Dendritic cell treated with granulocyte-macrophage colony-stimulating factor and Interleukin-4, amounts not matched to agents 40 ng/mL and 50 ng/mL, for 4 days (primary cell): ENCODE measurements around the gene GHRH.
A peak's percentile ranks its signal among the peaks of the same experiment; 100 is the strongest.

Experiments used
- H3K27ac Mint-ChIP-seq: one replicate; pipeline ENCODE4 v1.8.0; 2022; ENCODE audit warnings: mild to moderate bottlenecking, mixed read lengths
- H3K27me3 Mint-ChIP-seq: one replicate; pipeline ENCODE4 v1.8.0; 2022; ENCODE audit warnings: mild to moderate bottlenecking, mixed read lengths
- H3K36me3 Mint-ChIP-seq: one replicate; pipeline ENCODE4 v1.8.0; 2022; ENCODE audit warnings: low read depth, mixed read lengths
- H3K4me1 Mint-ChIP-seq: one replicate; pipeline ENCODE4 v1.8.0; 2022; ENCODE audit warnings: low read depth, mixed read lengths
- H3K4me3 Mint-ChIP-seq: one replicate; pipeline ENCODE4 v1.8.0; 2022; ENCODE audit warnings: mild to moderate bottlenecking, moderate library complexity, mixed read lengths
- H3K9me3 Mint-ChIP-seq: one replicate; pipeline ENCODE4 v1.8.0; 2022; ENCODE audit warnings: mixed read lengths
- intact Hi-C: fragments of 100-400 bp; cut with micrococcal nuclease; formaldehyde crosslinking; loops from one replicate; pipeline ENCODE4 v1.15.0; 2022

The GHRH gene

DNA sequence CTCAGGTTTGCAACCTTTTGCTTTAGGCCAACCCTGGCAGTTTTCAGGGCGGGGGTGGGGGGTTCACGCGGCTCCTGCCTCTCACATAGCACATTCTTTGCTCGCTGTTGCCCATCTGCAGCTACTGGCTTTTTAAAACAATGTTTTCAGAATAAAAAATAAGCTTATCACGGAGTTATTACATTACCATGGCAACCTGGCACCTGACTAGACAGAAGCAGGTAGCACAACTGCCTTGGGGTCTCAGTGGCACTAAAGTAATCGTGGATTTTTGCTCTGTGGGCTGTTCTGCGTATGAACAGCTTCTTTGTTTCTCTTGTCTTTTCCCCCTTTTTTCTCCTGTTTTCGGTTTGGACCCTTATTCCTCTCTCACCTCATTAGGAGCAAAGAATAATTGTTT lies 18.8 kb upstream of the GHRH start:
- Mint-ChIP-seq H3K27me3 (no peaks in the 10 kb centered on the region), H3K36me3 (no peaks in the 10 kb centered on the region), H3K4me1 (peaks cover 18% of the 10 kb centered on the region), H3K4me3 (no peak overlapping the region), H3K27ac (no peak overlapping the region), H3K9me3 (no peaks in the 10 kb centered on the region)
- intact Hi-C loops: no loop called here

- intact Hi-C loops: no loop called here
- no peak overlapping the region for H3K27ac Mint-ChIP-seq
- no peak overlapping the region for H3K4me3 Mint-ChIP-seq
- H3K27me3 Mint-ChIP-seq: no peaks in the 10 kb centered on the region
- H3K36me3 Mint-ChIP-seq: no peaks in the 10 kb centered on the region
- peaks cover 24% of the 10 kb centered on the region for H3K4me1 Mint-ChIP-seq
- H3K9me3 Mint-ChIP-seq: no peaks in the 10 kb centered on the region
Observed at GRCh38 chr20:37279820-37280219, 18.2 kb upstream of the GHRH start.

DNA sequence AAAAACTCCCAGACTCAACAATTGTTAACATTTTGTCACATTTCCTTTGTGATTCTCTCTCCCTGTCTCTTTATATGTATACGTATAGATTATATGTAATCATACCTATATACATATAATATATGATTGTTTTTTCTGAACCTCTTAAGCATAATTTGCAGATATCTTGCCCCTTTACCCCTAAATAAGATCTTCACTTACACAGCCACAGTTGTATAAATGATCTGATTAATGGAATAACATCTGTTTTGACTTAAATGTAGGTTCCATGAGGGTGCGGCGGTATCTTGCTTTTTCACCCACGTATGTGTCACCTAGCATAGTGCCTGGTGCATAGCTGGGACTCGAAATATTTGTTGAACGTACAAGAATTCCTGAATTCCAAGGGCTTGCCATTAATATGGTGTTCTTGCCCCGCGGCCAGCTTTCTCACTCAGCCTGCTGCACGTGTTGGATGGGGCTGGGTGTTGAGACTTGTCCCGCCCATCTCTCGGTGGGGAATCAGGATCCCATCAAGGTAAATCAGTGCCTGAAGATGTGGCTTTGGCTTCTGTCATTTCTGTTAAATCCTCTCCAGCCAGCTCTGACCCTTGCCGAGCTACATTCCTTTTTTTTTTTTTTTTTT lies 17.5 kb upstream of the GHRH start:
- H3K9me3 Mint-ChIP-seq: no peaks in the 10 kb centered on the region

DNA sequence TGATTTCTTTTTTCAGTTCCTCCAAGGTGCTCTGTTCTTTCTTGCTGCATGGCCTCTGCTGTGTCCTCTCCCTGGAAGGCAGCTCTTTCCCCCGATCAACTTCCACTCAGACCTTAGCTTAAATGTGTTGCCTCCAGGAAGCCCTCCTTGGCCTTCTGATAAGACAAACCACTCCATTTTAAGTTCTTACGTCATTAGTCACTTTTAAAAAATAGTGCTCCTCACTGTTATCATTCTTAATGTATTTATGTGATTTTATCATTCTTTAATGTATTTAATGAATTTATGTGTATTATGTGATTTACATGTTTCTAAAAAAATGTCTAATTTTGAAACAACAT lies 15.6 kb upstream of the GHRH start:
- H3K4me1 Mint-ChIP-seq: peaks cover 50% of the 10 kb centered on the region
- intact Hi-C loops: loop anchor here (2.0 kb wide), 1 partner anchor 108 kb away; no protein-coding TSS in a partner anchor

More for the DNA sequence above, 17.5 kb upstream of the GHRH start:
- Mint-ChIP-seq H3K4me3 (no peak overlapping the region), H3K27ac (no peak overlapping the region), H3K27me3 (no peaks in the 10 kb centered on the region), H3K36me3 (no peaks in the 10 kb centered on the region), H3K4me1 (peaks cover 32% of the 10 kb centered on the region)
- intact Hi-C loops: no loop called here

GRCh38 chr20:37276494-37277252 lies 15.1 kb upstream of the GHRH start:
- Mint-ChIP-seq H3K9me3 (no peaks in the 10 kb centered on the region), H3K36me3 (no peaks in the 10 kb centered on the region), H3K4me3 (peak overlapping the region; percentile 34), H3K27ac (peak overlapping the region; percentile 86), H3K27me3 (no peaks in the 10 kb centered on the region), H3K4me1 (peaks cover 56% of the 10 kb centered on the region)
- intact Hi-C loops: loop anchor here (2.0 kb wide), 1 partner anchor 108 kb away; no protein-coding TSS in a partner anchor

More for the DNA sequence above, 15.6 kb upstream of the GHRH start:
- no peaks in the 10 kb centered on the region for H3K36me3 Mint-ChIP-seq
- no peaks in the 10 kb centered on the region for H3K27me3 Mint-ChIP-seq
- H3K4me3 Mint-ChIP-seq: peak overlapping the region; percentile 11
- H3K27ac Mint-ChIP-seq: peak overlapping the region; percentile 86
- no peaks in the 10 kb centered on the region for H3K9me3 Mint-ChIP-seq

- H3K27me3 Mint-ChIP-seq: no peaks in the 10 kb centered on the region
- H3K4me3 Mint-ChIP-seq: peak overlapping the region; percentile 9
- H3K36me3 Mint-ChIP-seq: no peaks in the 10 kb centered on the region
- H3K27ac Mint-ChIP-seq: peak overlapping the region; percentile 87
- H3K9me3 Mint-ChIP-seq: no peaks in the 10 kb centered on the region
- peaks cover 72% of the 10 kb centered on the region for H3K4me1 Mint-ChIP-seq
- intact Hi-C loops: no loop called here
Observed at GRCh38 chr20:37274851-37275524, 13.4 kb upstream of the GHRH start.

GRCh38 chr20:37273988-37274387 lies 12.4 kb upstream of the GHRH start:
- Mint-ChIP-seq H3K36me3 (no peaks in the 10 kb centered on the region), H3K4me3 (no peak overlapping the region), H3K27ac (peak overlapping the region; percentile 87), H3K9me3 (no peaks in the 10 kb centered on the region), H3K27me3 (no peaks in the 10 kb centered on the region), H3K4me1 (peaks cover 80% of the 10 kb centered on the region)
- intact Hi-C loops: no loop called here

DNA sequence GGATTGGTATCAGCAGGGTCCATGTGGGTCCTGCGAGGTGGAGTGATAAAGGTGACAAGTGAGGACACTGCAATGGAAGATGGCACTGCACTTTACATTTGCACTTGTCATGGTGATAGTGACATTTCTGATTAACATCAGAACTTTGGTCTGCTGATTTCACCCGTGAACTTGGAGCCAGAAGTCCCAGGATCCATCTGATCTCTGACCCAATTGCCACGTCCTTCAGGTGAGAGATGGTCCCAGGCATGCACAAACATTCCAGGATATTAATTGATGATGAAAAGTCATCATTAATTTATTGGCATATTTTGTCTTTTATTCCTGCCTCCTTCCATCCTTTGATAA lies 9.8 kb upstream of the GHRH start:
- Mint-ChIP-seq H3K4me1 (peaks cover 74% of the 10 kb centered on the region), H3K4me3 (no peak overlapping the region), H3K27ac (peak overlapping the region; percentile 96), H3K36me3 (no peaks in the 10 kb centered on the region), H3K27me3 (no peaks in the 10 kb centered on the region), H3K9me3 (no peaks in the 10 kb centered on the region)
- intact Hi-C loops: loop anchor here (2.0 kb wide), 3 partner anchors 17 to 111 kb away; partner anchors contain the start of gene MANBAL

DNA sequence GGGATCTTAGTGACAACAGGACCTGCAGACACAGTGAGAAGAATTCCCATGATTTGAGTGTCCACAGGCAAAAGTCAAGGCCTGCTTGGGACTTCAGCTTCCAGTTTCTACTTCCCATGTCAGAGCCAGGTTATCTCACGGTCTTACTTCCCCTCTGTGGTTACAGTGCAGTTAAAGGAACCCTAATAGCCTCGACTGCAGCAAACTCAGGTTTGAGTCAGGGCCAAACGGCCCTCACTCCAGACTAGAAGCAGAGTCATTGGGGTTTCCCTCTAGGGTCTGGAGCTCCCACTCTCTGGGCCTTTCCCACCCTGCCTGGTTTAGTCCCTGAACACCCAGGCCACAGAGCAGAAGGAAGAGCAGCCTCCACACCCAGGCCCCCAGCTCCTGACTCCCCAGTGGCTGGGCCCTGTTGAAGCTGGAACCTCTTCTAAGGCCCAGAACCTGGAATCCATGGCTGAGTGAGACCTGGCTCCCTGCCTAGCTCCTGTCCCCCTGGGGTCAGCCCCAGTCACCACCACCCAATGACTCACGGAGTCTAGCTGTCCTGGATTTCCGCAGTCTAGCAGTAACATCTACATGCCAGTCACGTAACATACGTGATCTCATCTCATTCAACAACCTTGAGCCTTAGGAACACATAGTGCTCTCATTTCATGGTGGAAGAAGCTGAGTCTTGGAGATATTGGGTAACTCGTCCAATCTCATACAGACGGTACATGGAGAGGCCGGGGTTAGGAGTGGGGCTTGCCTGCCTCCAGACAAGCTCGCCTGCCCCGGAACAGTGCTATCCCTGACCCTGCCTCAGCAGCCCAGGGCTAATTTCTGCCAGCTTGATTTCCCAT lies 9.2 kb upstream of the GHRH start:
- peaks cover 70% of the 10 kb centered on the region for H3K4me1 Mint-ChIP-seq
- H3K27ac Mint-ChIP-seq: peak overlapping the region; percentile 96
- intact Hi-C loops: loop anchor here (2.0 kb wide), 3 partner anchors 18 to 112 kb away; partner anchors contain the start of gene MANBAL
- H3K36me3 Mint-ChIP-seq: no peaks in the 10 kb centered on the region
- H3K9me3 Mint-ChIP-seq: no peaks in the 10 kb centered on the region
- H3K27me3 Mint-ChIP-seq: no peaks in the 10 kb centered on the region
- H3K4me3 Mint-ChIP-seq: peak overlapping the region; percentile 9

DNA sequence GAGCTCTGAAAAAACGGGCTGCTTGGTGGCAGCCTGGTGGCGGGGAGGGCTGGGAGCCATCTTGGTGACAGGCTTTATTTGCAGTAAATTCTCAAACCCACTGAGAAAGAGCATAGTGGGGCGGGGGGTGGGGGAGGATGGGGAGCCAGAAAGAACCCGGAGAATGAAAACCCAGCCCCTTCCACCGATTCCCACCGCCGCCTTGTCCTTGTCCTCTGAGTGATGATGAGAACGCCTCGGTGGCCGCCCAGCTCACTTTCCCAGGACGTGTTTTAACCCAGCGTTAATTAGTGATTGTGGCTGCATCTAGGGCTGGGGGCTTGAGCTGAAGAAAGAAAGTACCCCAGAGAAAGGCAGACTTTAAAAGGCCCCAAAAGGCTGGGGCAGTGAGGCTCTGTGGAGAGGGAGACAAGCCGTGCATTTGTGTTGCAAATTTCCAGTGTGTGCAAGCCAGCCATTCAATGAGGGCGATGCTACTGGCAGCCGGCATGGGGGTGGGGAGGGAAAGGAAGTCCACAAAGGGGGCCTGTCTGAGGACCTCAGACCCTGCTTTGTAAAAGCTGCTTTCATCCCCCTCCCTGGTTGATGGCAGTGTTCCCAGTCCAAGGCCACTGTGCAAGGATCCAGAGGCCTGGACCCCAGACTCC lies 6.2 kb upstream of the GHRH start:
- Mint-ChIP-seq H3K9me3 (no peaks in the 10 kb centered on the region), H3K36me3 (no peaks in the 10 kb centered on the region)
- intact Hi-C loops: no loop called here

DNA sequence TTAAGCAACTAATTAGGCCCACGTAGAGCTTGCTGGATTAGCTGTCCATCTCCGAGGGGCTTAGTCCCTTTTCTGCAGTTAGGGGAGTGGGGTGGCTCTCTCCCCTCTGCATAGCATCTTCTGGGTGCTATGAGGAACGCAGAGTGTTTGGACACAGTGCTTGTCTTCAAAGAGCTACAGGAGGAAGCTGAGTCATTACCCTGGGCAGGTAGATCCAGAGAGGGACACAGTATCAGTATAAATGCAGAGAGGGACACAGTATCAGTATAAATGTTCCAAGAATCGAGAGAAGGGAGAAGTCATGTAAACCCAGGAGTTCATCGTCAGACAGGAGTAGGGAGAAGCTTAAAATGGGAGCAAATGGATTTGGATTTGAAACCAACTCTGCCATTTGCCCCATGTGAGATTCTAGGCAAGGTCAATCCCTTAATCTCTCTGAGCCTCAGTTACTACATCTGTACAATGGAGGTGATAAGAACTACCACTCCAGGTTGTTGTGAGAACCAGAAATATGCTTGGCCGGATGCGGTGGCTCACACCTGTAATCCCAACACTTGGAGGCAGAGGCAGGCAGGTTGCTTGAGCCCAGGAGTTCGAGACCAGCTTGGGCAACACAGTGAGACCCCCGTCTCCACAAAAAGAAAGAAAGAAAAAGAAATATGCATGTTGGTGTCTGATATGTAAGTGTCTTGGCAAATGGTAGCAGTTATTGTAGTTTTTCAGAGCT lies 5.5 kb upstream of the GHRH start:
- H3K4me1 Mint-ChIP-seq: peaks cover 34% of the 10 kb centered on the region
- intact Hi-C loops: no loop called here
- H3K36me3 Mint-ChIP-seq: no peaks in the 10 kb centered on the region
- H3K27me3 Mint-ChIP-seq: no peaks in the 10 kb centered on the region
- peak overlapping the region; percentile 15 for H3K27ac Mint-ChIP-seq
- H3K9me3 Mint-ChIP-seq: no peaks in the 10 kb centered on the region
- H3K4me3 Mint-ChIP-seq: no peak overlapping the region

More for the DNA sequence above, 6.2 kb upstream of the GHRH start:
- Mint-ChIP-seq H3K4me3 (no peak overlapping the region), H3K27me3 (no peaks in the 10 kb centered on the region), H3K4me1 (peaks cover 40% of the 10 kb centered on the region), H3K27ac (peak overlapping the region; percentile 15)

GRCh38 chr20:37265152-37265551 lies 3.5 kb upstream of the GHRH start:
- Mint-ChIP-seq H3K36me3 (no peaks in the 10 kb centered on the region), H3K27ac (peak overlapping the region; percentile 43), H3K4me1 (peaks cover 14% of the 10 kb centered on the region), H3K4me3 (no peak overlapping the region), H3K9me3 (no peaks in the 10 kb centered on the region), H3K27me3 (no peaks in the 10 kb centered on the region)
- intact Hi-C loops: no loop called here

- Mint-ChIP-seq H3K4me1 (peaks cover 5% of the 10 kb centered on the region), H3K36me3 (no peaks in the 10 kb centered on the region), H3K9me3 (no peaks in the 10 kb centered on the region), H3K27me3 (no peaks in the 10 kb centered on the region), H3K4me3 (no peak overlapping the region), H3K27ac (no peak overlapping the region)
- intact Hi-C loops: no loop called here
Observed at GRCh38 chr20:37263686-37264085, 2.1 kb upstream of the GHRH start.
